ENCODE measurements around the gene EHD4. TPM values are rescaled to one million over a fixed set of nuclear protein-coding genes. Genes with fewer than 3 reads are reported as not detected.

EHD4 gene
- total and polyA plus RNA-seq, 2 donors (not counting 1 experiment from before 2014, with no cell fraction given) = 19.3 to 22.0 TPM

DNA sequence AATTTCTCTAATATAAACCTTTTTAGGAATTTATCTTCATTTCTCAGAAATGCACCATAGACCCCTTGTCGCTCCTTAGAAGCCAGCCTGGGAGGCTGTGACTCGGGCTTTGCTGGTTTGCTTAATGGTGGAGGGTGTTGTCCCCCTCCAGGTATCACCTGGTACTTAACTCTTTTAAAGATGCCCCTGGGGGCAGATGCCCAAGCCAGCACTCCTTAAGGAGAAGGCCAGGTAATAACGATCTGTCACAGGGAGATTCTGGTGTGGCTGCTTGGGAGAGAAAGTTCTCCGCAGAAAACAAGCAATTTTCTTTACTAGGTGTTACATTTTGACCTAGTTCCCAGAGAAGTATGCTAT lies 22.3 kb downstream of the EHD4 start:
- DNase-seq (ENCODE audit: low read depth in 2 of 2) = no peak

GRCh38 chr15:41949401-41950126 lies 22.8 kb downstream of the EHD4 start:
- peaks cover 17% of the 10 kb centered on the region for H3K4me1 ChIP-seq (ENCODE audit: control insufficient read depth, extremely low read depth, insufficient read depth, low read length)
- no peak overlapping the region for H3K4me2 ChIP-seq (ENCODE audit: extremely low read depth, insufficient read depth, low read length)
- no peaks in the 10 kb centered on the region for H4K20me1 ChIP-seq (ENCODE audit: control insufficient read depth, extremely low read depth, insufficient read depth, low read length)
- no peaks in the 10 kb centered on the region for H3K27me3 ChIP-seq (ENCODE audit: control insufficient read depth, insufficient read depth, low read length)
- peaks cover 8% of the 10 kb centered on the region for H3K36me3 ChIP-seq (ENCODE audit: control insufficient read depth, insufficient read depth, low read length)
- H3K27ac ChIP-seq (ENCODE audit: insufficient read depth, low read length) = peak overlapping the region; percentile 6
- no peak overlapping the region for H3K9ac ChIP-seq (ENCODE audit: insufficient read depth, low read length)
- peaks cover 12% of the 10 kb centered on the region for H3K79me2 ChIP-seq (ENCODE audit: control insufficient read depth, insufficient read depth, low read length)
- TF ChIP-seq, protein P1, sequence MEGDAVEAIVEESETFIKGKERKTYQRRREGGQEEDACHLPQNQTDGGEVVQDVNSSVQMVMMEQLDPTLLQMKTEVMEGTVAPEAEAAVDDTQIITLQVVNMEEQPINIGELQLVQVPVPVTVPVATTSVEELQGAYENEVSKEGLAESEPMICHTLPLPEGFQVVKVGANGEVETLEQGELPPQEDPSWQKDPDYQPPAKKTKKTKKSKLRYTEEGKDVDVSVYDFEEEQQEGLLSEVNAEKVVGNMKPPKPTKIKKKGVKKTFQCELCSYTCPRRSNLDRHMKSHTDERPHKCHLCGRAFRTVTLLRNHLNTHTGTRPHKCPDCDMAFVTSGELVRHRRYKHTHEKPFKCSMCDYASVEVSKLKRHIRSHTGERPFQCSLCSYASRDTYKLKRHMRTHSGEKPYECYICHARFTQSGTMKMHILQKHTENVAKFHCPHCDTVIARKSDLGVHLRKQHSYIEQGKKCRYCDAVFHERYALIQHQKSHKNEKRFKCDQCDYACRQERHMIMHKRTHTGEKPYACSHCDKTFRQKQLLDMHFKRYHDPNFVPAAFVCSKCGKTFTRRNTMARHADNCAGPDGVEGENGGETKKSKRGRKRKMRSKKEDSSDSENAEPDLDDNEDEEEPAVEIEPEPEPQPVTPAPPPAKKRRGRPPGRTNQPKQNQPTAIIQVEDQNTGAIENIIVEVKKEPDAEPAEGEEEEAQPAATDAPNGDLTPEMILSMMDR (conservative IDR thresholded peaks at IDR 0.05 in 1 of 2, IDR thresholded peaks at IDR 0.05 in 1 of 2; ENCODE audit: low read depth in 1 of 2, low read length in 2 of 2) = no peak
- TF ChIP-seq EZH2 (IDR thresholded peaks at IDR 0.05; ENCODE audit: low read length, missing control alignments) = no peak
- H3K9me3 ChIP-seq (ENCODE audit: control insufficient read depth, insufficient read depth, low read depth, low read length) = no peaks in the 10 kb centered on the region
- no peak overlapping the region for H2AFZ ChIP-seq (ENCODE audit: low read length)
- H3K4me3 ChIP-seq (replicated peaks in 1 of 4; ENCODE audit: control extremely low read depth in 1 of 4, insufficient read depth in 1 of 4, low read depth in 3 of 4, low read length in 4 of 4) = no peak overlapping the region
- DNase-seq (ENCODE audit: low read depth in 2 of 2) = no peak

More for the DNA sequence above, 22.3 kb downstream of the EHD4 start:
- Histone ChIP-seq H2AFZ (ENCODE audit: low read length) (no peak overlapping the region), H3K27me3 (ENCODE audit: control insufficient read depth, insufficient read depth, low read length) (no peaks in the 10 kb centered on the region), H3K9me3 (ENCODE audit: control insufficient read depth, insufficient read depth, low read depth, low read length) (no peaks in the 10 kb centered on the region), H3K4me1 (ENCODE audit: control insufficient read depth, extremely low read depth, insufficient read depth, low read length) (peaks cover 12% of the 10 kb centered on the region), H3K36me3 (ENCODE audit: control insufficient read depth, insufficient read depth, low read length) (peaks cover 8% of the 10 kb centered on the region), H3K9ac (ENCODE audit: insufficient read depth, low read length) (no peak overlapping the region), H3K4me2 (ENCODE audit: extremely low read depth, insufficient read depth, low read length) (no peak overlapping the region), H3K4me3 (replicated peaks in 1 of 4; ENCODE audit: control extremely low read depth in 1 of 4, insufficient read depth in 1 of 4, low read depth in 3 of 4, low read length in 4 of 4) (no peak overlapping the region), H3K27ac (ENCODE audit: insufficient read depth, low read length) (peak overlapping the region; percentile 6), H3K79me2 (ENCODE audit: control insufficient read depth, insufficient read depth, low read length) (peaks cover 13% of the 10 kb centered on the region), H4K20me1 (ENCODE audit: control insufficient read depth, extremely low read depth, insufficient read depth, low read length) (no peaks in the 10 kb centered on the region)
- TF ChIP-seq EZH2 (IDR thresholded peaks at IDR 0.05; ENCODE audit: low read length, missing control alignments) = no peak
- TF ChIP-seq, protein P1 (conservative IDR thresholded peaks at IDR 0.05 in 1 of 2, IDR thresholded peaks at IDR 0.05 in 1 of 2; ENCODE audit: low read depth in 1 of 2, low read length in 2 of 2) = no peak

GRCh38 chr15:41948490-41948889 lies 23.9 kb downstream of the EHD4 start:
- Histone ChIP-seq H3K9ac (ENCODE audit: insufficient read depth, low read length) (no peak overlapping the region), H3K79me2 (ENCODE audit: control insufficient read depth, insufficient read depth, low read length) (peaks cover 12% of the 10 kb centered on the region), H3K27ac (ENCODE audit: insufficient read depth, low read length) (no peak overlapping the region), H3K36me3 (ENCODE audit: control insufficient read depth, insufficient read depth, low read length) (peaks cover 8% of the 10 kb centered on the region), H3K9me3 (ENCODE audit: control insufficient read depth, insufficient read depth, low read depth, low read length) (no peaks in the 10 kb centered on the region), H4K20me1 (ENCODE audit: control insufficient read depth, extremely low read depth, insufficient read depth, low read length) (no peaks in the 10 kb centered on the region), H3K4me3 (replicated peaks in 1 of 4; ENCODE audit: control extremely low read depth in 1 of 4, insufficient read depth in 1 of 4, low read depth in 3 of 4, low read length in 4 of 4) (no peak overlapping the region), H3K4me2 (ENCODE audit: extremely low read depth, insufficient read depth, low read length) (no peak overlapping the region), H2AFZ (ENCODE audit: low read length) (no peak overlapping the region), H3K4me1 (ENCODE audit: control insufficient read depth, extremely low read depth, insufficient read depth, low read length) (peaks cover 26% of the 10 kb centered on the region), H3K27me3 (ENCODE audit: control insufficient read depth, insufficient read depth, low read length) (no peaks in the 10 kb centered on the region)
- no peak for DNase-seq (ENCODE audit: low read depth in 2 of 2)
- TF ChIP-seq, protein P1 (conservative IDR thresholded peaks at IDR 0.05 in 1 of 2, IDR thresholded peaks at IDR 0.05 in 1 of 2; ENCODE audit: low read depth in 1 of 2, low read length in 2 of 2) = no peak
- no peak for TF ChIP-seq EZH2 (IDR thresholded peaks at IDR 0.05; ENCODE audit: low read length, missing control alignments)

Data from fibroblast of lung (primary cell).